ENCODE measurements around the gene SPEN.

Gene SPEN

DNA sequence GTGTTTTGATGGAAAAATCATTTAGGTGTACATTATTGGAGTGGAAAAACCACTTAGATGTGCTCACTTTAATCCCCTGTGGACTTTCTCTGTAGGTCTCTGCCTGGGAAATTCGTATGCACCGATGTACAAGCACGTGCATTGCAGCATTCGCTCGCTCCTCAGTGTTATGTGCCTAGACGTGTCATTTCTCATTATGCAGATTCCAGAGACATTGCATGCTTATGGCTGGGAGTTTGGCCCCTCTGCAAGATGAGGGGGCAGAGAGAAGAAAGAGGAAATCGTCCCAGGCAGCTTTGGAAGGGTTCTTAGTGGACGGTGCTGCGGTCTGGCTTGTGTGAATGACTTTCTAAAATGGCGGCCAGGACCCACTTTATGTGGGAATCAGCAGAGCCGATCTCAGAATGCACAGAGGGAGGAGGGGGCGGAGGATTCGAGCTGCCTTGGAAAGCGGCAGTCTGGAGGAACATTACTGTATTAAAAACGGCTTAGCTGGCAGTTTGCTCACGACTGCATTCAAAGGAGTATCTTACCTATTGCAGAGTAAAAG, 2.3 kb downstream of the SPEN start (continued):
- TF ChIP-seq ZNF10 (tag by site-specific recombination; IDR thresholded peaks at IDR 0.05) (no peak), ZEB2 (tag by site-specific recombination; IDR thresholded peaks at IDR 0.05) (0 out of 2 replicates have a peak, but pooled peaks have one; percentile 87), FEZF1 (tag by site-specific recombination; IDR thresholded peaks at IDR 0.05) (peak; percentile 85), ZNF600 (tag by site-specific recombination; IDR thresholded peaks at IDR 0.05) (peak; percentile 93), ZNF121 (tag by site-specific recombination; IDR thresholded peaks at IDR 0.05) (no peak), ZNF221 (tag by site-specific recombination; IDR thresholded peaks at IDR 0.05; ENCODE audit: borderline replicate concordance) (no peak), ZFP69B (tag by site-specific recombination; IDR thresholded peaks at IDR 0.05) (0 out of 2 replicates have a peak, but pooled peaks have one; percentile 20)
- TF ChIP-seq, protein P1, sequence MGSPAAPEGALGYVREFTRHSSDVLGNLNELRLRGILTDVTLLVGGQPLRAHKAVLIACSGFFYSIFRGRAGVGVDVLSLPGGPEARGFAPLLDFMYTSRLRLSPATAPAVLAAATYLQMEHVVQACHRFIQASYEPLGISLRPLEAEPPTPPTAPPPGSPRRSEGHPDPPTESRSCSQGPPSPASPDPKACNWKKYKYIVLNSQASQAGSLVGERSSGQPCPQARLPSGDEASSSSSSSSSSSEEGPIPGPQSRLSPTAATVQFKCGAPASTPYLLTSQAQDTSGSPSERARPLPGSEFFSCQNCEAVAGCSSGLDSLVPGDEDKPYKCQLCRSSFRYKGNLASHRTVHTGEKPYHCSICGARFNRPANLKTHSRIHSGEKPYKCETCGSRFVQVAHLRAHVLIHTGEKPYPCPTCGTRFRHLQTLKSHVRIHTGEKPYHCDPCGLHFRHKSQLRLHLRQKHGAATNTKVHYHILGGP (tag by site-specific recombination; IDR thresholded peaks at IDR 0.05), result no peak
- TF ChIP-seq, protein P2, sequence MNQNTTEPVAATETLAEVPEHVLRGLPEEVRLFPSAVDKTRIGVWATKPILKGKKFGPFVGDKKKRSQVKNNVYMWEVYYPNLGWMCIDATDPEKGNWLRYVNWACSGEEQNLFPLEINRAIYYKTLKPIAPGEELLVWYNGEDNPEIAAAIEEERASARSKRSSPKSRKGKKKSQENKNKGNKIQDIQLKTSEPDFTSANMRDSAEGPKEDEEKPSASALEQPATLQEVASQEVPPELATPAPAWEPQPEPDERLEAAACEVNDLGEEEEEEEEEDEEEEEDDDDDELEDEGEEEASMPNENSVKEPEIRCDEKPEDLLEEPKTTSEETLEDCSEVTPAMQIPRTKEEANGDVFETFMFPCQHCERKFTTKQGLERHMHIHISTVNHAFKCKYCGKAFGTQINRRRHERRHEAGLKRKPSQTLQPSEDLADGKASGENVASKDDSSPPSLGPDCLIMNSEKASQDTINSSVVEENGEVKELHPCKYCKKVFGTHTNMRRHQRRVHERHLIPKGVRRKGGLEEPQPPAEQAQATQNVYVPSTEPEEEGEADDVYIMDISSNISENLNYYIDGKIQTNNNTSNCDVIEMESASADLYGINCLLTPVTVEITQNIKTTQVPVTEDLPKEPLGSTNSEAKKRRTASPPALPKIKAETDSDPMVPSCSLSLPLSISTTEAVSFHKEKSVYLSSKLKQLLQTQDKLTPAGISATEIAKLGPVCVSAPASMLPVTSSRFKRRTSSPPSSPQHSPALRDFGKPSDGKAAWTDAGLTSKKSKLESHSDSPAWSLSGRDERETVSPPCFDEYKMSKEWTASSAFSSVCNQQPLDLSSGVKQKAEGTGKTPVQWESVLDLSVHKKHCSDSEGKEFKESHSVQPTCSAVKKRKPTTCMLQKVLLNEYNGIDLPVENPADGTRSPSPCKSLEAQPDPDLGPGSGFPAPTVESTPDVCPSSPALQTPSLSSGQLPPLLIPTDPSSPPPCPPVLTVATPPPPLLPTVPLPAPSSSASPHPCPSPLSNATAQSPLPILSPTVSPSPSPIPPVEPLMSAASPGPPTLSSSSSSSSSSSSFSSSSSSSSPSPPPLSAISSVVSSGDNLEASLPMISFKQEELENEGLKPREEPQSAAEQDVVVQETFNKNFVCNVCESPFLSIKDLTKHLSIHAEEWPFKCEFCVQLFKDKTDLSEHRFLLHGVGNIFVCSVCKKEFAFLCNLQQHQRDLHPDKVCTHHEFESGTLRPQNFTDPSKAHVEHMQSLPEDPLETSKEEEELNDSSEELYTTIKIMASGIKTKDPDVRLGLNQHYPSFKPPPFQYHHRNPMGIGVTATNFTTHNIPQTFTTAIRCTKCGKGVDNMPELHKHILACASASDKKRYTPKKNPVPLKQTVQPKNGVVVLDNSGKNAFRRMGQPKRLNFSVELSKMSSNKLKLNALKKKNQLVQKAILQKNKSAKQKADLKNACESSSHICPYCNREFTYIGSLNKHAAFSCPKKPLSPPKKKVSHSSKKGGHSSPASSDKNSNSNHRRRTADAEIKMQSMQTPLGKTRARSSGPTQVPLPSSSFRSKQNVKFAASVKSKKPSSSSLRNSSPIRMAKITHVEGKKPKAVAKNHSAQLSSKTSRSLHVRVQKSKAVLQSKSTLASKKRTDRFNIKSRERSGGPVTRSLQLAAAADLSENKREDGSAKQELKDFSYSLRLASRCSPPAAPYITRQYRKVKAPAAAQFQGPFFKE (tag by site-specific recombination; IDR thresholded peaks at IDR 0.05; ENCODE audit: borderline replicate concordance), result no peak

DNA sequence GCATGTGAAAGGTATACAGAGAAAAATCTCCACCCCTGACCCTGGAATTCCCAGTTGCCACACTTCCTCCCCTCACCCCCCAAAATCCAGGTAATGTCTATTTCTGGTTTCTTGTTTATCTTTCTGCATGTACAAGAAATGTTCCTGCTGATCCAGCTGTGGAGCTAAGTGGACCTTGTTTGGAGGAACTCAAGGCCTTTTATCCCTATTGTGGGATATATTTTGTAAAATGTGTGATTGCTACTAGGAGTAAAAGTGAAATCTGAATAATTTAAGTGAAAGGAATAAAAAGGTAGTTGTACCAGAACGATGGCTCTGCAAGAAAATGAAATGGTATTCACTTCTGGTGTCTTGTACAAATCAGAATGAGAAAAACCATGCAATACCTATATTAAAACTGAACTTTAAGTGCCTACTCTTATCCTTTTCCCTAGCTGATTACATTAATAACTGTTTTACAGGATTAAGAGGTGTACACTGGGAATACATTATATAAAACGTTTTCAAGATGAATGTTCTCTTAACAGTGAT, 3.0 kb downstream of the SPEN start:
- Histone ChIP-seq H3K9me3 (ENCODE audit: control insufficient read depth, insufficient read depth, low read depth, low read length) (no peaks in the 10 kb centered on the region), H3K4me1 (ENCODE audit: control insufficient read depth, insufficient read depth, low read length) (peaks cover 17% of the 10 kb centered on the region), H3K36me3 (ENCODE audit: control insufficient read depth in 2 of 2, insufficient read depth in 1 of 2, low read length in 2 of 2) (peaks cover 6 to 15% of the 10 kb centered on the region in 2 experiments; a peak in 2 of 3 replicates), H3K4me3 (ENCODE audit: low read depth, low read length) (peak overlapping the region; percentile 87), H3K27ac (ENCODE audit: extremely low read depth, low read depth, low read length) (peak overlapping the region; percentile 98)
- TF ChIP-seq ZNF76 (tag by site-specific recombination; IDR thresholded peaks at IDR 0.05; ENCODE audit: borderline replicate concordance, low read depth), result no peak
- TF ChIP-seq, protein P3, sequence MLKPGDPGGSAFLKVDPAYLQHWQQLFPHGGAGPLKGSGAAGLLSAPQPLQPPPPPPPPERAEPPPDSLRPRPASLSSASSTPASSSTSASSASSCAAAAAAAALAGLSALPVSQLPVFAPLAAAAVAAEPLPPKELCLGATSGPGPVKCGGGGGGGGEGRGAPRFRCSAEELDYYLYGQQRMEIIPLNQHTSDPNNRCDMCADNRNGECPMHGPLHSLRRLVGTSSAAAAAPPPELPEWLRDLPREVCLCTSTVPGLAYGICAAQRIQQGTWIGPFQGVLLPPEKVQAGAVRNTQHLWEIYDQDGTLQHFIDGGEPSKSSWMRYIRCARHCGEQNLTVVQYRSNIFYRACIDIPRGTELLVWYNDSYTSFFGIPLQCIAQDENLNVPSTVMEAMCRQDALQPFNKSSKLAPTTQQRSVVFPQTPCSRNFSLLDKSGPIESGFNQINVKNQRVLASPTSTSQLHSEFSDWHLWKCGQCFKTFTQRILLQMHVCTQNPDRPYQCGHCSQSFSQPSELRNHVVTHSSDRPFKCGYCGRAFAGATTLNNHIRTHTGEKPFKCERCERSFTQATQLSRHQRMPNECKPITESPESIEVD (tag by site-specific recombination; IDR thresholded peaks at IDR 0.05), result peak; percentile 71; the same call in 1 of the 2 replicates
- TF ChIP-seq PRDM1 (tag by site-specific recombination; IDR thresholded peaks at IDR 0.05), result peak; percentile 89
- no peak for TF ChIP-seq GFI1B (tag by site-specific recombination; IDR thresholded peaks at IDR 0.05)
- TF ChIP-seq KLF10 (tag by site-specific recombination; IDR thresholded peaks at IDR 0.05), result no peak
- TF ChIP-seq, protein P4, sequence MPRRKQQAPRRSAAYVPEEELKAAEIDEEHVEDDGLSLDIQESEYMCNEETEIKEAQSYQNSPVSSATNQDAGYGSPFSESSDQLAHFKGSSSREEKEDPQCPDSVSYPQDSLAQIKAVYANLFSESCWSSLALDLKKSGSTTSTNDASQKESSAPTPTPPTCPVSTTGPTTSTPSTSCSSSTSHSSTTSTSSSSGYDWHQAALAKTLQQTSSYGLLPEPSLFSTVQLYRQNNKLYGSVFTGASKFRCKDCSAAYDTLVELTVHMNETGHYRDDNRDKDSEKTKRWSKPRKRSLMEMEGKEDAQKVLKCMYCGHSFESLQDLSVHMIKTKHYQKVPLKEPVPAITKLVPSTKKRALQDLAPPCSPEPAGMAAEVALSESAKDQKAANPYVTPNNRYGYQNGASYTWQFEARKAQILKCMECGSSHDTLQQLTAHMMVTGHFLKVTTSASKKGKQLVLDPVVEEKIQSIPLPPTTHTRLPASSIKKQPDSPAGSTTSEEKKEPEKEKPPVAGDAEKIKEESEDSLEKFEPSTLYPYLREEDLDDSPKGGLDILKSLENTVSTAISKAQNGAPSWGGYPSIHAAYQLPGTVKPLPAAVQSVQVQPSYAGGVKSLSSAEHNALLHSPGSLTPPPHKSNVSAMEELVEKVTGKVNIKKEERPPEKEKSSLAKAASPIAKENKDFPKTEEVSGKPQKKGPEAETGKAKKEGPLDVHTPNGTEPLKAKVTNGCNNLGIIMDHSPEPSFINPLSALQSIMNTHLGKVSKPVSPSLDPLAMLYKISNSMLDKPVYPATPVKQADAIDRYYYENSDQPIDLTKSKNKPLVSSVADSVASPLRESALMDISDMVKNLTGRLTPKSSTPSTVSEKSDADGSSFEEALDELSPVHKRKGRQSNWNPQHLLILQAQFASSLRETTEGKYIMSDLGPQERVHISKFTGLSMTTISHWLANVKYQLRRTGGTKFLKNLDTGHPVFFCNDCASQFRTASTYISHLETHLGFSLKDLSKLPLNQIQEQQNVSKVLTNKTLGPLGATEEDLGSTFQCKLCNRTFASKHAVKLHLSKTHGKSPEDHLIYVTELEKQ (tag by site-specific recombination; IDR thresholded peaks at IDR 0.05; ENCODE audit: borderline replicate concordance), result 0 out of 2 replicates have a peak, but pooled peaks have one; percentile 3
- TF ChIP-seq FEZF1 (tag by site-specific recombination; IDR thresholded peaks at IDR 0.05), result peak; percentile 39; the same call in 1 of the 2 replicates
- no peak for TF ChIP-seq ZFP41 (tag by site-specific recombination; IDR thresholded peaks at IDR 0.05; ENCODE audit: borderline replicate concordance)
- CTCF ChIA-PET, result interaction anchor here (0.6 to 1.1 kb wide), 5 partner anchors 27 to 662 kb away, joined by 3 to 5 read pairs (median 3); no protein-coding TSS in a partner anchor
- POLR2A ChIA-PET, result interaction anchor here (0.9 to 4.8 kb wide), 10 partner anchors 9 to 1053 kb away, joined by 3 to 106 read pairs (median 8); no protein-coding TSS in a partner anchor
